ENCODE measurements around the gene NPLOC4. TPM values are rescaled to one million over a fixed set of nuclear protein-coding genes. Genes with fewer than 3 reads are reported as not detected.

The NPLOC4 gene
- total and polyA plus RNA-seq, 9 of the 15 experiments (the other 6 are each of a cell fraction or from before 2014, with no cell fraction given), result 1.5 to 116 (median 64.5) TPM

- TF ChIP-seq TRIM25 (IDR thresholded peaks at IDR 0.05; ENCODE audit: borderline replicate concordance) (no peak), MAFG (tag; conservative IDR thresholded peaks at IDR 0.05) (no peak), POLR2A (conservative IDR thresholded peaks at IDR 0.05) (peak; percentile 61; the same call in 1 of the 2 replicates), KLF16 (IDR thresholded peaks at IDR 0.05) (no peak), KAT2B (IDR thresholded peaks at IDR 0.05; ENCODE audit: low read depth, low read length) (no peak), RBM39 (optimal IDR thresholded peaks at IDR 0.05; ENCODE audit: low read depth, low read length) (no peak), KDM1A (IDR thresholded peaks at IDR 0.05) (peak; percentile 83 to 84), PHTF2 (CRISPR knock-in tag; IDR thresholded peaks at IDR 0.05) (no peak), RCOR1 (IDR thresholded peaks at IDR 0.05; ENCODE audit: borderline replicate concordance in 1 of 2, low read depth in 2 of 2, low read length in 2 of 2) (peak; percentile 13 to 39; a peak in 2 of 4 replicates), TEAD2 (tag; IDR thresholded peaks at IDR 0.05) (no peak), SUPT5H (IDR thresholded peaks at IDR 0.05) (peak; percentile 59), ETV1 (tag; conservative IDR thresholded peaks at IDR 0.05; ENCODE audit: low read depth) (no peak), HNRNPK (IDR thresholded peaks at IDR 0.05; ENCODE audit: low read depth, low read length, poor library complexity, severe bottlenecking) (peak; percentile 54), POLR2G (IDR thresholded peaks at IDR 0.05; ENCODE audit: low read depth, low read length) (peak; percentile 36; the same call in 1 of the 2 replicates), STAT6 (CRISPR knock-in tag; IDR thresholded peaks at IDR 0.05) (no peak), SREBF2 (CRISPR knock-in tag; IDR thresholded peaks at IDR 0.05) (no peak), ASH1L (IDR thresholded peaks at IDR 0.05; ENCODE audit: borderline replicate concordance, low read depth, partially characterized antibody) (no peak), CHD4 (IDR thresholded peaks at IDR 0.05; ENCODE audit: insufficient read depth, insufficient replicate concordance, low read depth, low read length, poor library complexity, severe bottlenecking) (no peak), IRF1 (CRISPR knock-in tag; IDR thresholded peaks at IDR 0.05; ENCODE audit: borderline replicate concordance) (no peak), ELK3 (CRISPR knock-in tag; IDR thresholded peaks at IDR 0.05) (no peak)
Observed at GRCh38 chr17:81535480-81536298, 101.2 kb downstream of the NPLOC4 start (continued).

Measured in K562 (cell line).